CD4-positive, alpha-beta T cell treated with Interleukin-6 for 4 hours (primary cell): Measurements from ENCODE around the gene BMERB1.
A peak's percentile ranks its signal among the peaks of the same experiment; 100 is the strongest.
"Not testable (repeated sequence)": the region's sequence is repeated elsewhere in the genome, so short reads cannot be mapped to it uniquely, and the experiment has no call there.

Experiments used
- DNase-seq: peaks from one replicate; pipeline ENCODE4 v3.0.0-alpha.2; 2020; ENCODE audit warnings: mixed read lengths

The BMERB1 gene

DNA sequence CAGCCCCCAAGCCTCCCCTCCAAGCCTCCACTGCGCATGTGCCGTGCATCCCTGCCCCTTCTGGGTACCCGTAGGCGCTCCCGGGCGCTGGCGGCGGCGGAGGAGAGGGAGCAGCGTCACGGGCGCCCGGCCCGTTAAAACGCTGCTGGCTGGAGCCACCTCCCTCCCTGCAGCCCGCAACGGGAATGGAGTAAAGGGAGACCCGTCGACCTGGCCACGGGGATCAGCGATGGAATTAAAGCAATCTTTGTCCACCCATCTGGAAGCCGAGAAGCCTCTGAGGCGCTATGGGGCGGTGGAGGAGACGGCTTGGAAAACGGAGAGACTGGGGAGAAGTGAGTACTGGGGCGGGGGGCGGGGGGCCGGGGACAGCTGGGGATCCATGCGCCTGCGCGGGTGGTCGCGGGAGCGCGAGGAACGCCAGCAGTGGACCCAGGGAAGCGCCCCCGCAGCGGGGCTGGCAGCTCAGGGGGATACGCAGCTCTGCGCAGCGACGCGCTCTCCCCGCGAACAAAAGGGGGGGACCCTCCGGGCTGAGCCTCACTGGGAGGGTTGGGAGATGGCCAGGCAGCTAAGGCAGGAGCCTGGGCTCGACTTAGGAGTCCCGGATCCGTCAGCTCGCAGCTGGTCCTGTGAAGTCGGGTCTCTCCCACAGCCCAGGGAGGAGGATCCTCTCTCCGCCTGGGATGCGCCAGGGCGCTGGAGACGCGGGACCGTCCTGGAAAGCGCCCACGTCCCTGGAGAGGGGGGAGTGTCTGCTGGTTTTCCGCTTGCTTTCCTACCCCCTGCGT lies at the start of gene BMERB1:
BMERB1 (plus strand) TSS at position 164 of the 791 bp plus-strand sequence; CDS start at position 230, 66 bp downstream.
- peak; percentile 41 for DNase-seq

DNA sequence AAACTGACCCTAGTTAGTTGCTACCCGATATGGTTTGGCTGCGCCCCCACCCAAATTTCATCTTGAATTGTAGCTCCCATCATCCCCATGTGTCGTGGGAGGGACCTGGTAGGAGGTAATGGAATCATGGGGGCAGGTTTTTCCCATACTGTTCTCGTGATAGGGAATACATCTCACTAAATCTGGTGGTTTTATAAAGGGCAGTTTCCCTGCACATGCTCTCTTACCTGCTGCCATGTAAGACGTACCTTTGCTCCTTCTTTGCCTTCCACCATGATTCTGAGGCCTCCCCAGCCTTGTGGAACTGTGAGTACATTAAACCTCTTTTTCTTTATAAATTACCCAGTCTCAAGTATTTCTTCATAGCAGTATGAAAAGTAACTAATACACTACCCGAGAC lies 46.3 kb upstream of the BMERB1 start:
- DNase-seq, result not testable (repeated sequence)

DNA sequence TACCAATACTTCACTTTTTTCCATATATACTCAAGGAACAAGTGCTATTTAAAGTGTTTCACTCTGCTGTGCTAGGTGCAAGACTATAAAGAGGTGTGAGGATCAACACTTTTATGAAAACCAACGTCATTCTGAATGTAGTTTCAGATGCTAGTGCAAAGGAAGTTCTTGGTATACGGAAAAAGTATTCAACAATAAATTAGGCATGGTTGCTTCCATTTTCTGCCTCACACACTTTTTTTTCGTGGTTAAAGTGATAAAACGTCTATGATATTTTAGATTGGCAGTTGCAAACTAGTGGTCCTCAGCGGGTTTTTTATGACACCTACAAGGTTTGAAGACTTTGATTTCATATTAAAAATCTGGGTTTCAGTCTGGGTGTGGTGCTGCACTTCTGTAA lies 44.5 kb upstream of the BMERB1 start:
- not testable (repeated sequence) for DNase-seq

DNA sequence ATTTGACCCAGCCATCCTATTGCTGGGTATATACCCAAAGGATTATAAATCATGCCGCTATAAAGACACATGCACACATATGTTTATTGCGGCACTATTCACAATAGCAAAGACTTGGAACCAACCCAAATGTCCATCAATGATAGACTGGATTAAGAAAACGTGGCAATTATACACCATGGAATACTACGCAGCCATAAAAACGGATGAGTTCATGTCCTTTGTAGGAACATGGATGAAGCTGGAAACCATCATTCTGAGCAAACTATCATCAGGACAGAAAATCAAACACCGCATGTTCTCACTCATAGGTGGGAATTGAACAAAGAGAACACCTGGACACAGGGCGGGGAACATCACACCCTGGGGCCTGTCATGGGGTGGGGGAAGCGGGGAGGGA lies 41.4 kb upstream of the BMERB1 start:
- not testable (repeated sequence) for DNase-seq

DNA sequence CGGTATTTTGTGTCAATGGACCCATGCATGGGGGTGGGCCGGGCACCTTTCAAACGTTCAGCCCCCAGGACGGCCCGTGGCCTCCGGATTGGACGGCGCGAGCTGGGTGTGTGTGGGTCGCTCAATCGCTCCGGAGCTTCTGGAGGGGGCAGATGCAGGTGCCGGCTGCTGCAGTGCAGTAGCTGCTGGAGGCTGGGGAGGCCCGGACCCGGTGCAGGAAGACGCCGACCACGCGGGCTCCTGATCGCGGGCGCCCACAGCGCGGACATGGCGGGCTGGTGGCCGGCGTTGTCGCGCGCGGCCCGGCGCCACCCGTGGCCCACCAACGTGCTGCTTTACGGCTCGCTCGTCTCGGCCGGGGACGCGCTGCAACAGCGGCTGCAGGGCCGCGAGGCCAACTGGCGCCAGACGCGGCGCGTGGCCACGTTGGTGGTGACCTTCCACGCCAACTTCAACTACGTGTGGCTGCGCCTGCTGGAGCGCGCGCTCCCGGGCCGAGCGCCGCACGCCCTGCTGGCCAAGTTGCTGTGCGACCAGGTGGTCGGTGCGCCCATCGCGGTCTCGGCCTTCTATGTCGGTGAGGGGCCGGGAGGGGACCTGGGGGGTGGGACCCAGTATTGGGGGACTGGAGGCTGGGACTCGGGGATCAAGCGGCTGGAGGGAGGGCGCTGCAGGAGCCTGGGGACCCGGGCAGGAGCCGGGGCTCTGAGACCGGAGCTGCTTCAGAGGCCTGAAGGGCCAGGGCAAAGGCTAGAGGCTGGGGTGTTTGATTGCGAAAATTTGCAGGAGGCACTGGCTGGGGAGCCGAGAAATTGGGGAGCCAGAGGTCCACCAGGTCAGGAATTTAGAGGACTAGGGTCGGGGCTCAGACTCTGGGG lies 38.5 kb upstream of the BMERB1 start, which contains the start of gene MPV17L:
MPV17L (plus strand) TSS at position 124 of the 878 bp plus-strand sequence; CDS start at position 268, 144 bp downstream.
- not testable (repeated sequence) for DNase-seq

DNA sequence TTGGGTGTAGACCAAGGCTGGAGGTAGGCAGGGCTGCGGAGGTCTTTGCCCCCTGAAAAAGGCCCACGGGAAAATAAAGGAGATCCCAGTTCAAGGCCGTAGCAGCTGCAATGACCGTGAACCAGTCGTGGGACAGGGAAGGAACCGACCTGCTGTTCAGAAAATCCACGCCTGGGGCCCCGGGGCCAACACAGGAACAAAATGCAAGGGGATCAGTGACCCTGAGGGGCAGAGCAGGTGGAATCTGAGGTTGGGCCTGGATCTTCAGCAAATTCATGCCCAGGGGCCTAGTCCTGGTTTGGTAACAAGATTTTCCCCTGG lies 37.9 kb upstream of the BMERB1 start:
- not testable (repeated sequence) for DNase-seq

DNA sequence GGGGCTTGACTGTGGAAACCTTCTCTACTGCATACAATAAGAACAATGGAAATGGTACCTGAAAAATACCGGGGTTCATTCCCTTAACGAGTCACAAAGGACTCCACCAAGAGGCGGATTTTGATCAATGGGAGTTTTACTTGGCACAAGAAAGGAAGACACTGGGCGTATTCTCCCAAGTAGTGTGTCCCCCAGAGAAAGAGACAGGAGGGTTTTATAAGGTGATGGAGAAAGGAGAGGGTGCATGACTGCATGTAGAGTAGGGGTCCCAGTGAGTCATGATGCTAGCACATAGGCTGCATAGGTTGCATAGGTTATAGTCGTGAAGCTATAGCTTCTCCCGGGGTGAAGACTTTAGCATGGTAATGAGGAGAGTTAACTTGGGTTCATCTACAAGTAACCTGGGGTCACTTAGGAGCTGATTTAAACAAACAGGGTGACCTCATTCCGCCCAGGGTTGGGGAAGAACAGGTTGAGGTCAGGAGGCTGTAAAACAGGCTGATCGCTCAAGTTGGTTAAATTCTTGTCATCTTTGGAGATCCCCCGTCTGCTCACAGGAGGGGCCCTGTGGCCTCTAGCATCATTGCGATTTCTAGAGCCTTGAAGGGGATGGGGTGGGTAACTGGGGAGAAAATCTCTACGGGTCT lies 37.3 kb upstream of the BMERB1 start:
- no peak for DNase-seq

DNA sequence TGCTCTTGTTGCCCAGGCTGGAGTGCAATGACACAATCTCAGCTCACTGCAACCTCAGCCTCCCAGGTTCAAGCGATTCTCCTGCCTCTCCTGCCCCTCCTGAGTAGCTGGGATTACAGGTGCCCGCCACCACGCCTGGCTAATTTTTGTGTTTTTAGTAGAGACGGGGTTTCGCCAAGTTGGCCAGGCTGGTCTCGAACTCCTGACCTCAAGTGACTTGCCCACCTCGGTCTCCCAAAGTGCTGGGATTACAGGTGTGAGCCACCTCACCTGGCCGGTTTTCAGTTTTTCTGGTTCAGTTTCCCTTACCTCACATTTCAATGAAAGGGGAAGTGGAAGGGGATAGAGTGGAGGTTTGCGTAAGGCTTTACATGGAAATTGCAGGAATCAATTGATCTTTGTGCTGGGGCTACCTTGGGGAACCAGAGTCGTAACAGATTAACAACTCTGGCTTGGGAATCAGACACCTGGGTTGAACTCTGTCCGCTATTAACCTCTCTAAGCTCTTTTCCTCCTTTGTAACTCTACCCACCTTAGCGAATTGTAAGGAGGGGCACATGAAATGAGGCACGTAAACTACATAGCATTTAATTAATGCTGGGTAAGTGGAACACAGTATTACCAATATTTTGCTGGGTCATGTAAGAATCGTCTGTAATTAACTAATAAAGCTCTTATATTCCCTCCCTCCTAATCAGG lies 35.6 kb upstream of the BMERB1 start:
- no peak for DNase-seq

DNA sequence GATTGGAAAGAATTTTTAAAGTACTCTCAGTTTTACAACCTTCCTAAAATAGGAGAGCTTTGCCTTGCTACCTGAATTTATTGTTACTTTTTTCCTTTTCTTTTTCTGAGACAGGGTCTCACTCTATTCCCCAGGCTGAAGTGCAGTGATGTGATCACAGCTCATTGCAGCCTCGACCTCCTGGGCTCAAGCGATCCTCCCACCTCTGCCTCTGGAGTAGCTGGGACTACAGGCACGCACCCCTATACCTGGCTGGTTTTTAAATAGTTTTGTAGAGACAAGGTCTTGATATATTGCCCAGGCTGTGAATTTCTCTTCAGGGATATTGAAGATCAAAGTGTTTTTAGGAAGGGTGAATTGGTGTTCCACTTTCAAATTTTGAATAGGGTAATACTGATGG lies 35.1 kb upstream of the BMERB1 start:
- no peak for DNase-seq

DNA sequence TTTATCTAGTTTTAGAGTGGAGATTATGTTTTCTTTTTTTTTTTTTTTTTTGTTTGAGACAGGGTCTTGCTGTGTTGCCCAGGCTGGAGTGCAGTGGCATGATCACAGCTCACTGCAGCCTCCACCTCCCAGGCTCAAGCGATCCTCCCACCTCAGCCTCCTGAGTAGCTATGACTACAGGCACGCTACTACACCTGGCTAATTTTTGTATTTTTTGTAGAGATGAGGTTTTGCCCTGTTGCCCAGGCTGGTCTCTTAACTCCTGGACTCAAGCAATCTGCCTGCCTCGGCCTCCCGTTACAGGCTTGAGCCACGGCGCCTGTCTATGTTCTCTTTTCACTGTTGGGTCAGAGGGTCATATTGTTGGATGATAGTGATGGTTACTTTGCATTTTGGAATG lies 34.1 kb upstream of the BMERB1 start:
- DNase-seq, result not testable (repeated sequence)

DNA sequence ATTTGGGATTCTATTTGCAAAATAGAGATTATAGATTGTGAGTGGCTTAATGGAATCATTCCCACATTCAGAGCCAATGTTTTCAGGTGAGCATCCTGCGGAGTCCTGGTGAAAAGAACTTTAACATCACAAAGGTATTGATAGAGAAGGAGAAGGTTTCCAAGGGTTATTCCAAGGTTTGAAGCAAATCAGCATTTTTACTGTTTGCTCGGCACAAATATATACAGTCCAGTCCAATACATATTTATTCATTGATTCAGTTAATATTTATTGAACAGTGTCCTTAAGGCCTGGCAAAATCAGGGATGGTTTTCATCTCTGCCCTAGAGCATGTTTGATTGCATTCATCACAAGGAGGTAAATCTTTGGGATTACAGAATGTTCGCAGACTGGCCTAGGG lies 32.4 kb upstream of the BMERB1 start:
- no peak for DNase-seq

DNA sequence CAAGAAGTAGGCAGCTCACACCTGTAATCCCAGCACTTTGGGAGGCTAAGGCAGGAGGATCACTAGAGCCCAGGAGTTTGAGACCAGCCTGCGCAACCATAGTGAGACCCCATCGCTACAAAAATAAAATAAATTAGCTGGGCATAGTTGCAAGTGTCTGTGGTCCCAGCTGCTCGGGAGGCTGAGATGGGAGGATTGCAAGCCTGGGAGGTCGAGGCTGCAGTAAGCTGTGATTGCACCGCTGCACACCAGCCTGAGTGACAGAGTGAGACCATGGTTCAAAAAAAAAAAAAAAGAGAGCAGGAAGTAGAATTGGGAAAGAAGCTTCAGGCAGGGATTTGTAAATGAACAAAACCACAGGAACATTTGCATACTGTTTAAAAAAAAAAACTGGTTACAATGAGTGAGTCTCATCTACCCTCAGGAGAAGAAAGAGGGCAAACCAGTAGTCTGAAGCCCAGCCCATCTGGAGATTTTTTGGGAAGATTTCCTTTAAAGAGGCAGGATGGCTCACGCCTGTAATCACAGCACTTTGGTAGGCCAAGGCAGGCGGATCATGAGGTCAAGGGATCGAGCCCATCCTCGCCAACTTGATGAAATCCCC lies 30.9 kb upstream of the BMERB1 start:
- no peak for DNase-seq

DNA sequence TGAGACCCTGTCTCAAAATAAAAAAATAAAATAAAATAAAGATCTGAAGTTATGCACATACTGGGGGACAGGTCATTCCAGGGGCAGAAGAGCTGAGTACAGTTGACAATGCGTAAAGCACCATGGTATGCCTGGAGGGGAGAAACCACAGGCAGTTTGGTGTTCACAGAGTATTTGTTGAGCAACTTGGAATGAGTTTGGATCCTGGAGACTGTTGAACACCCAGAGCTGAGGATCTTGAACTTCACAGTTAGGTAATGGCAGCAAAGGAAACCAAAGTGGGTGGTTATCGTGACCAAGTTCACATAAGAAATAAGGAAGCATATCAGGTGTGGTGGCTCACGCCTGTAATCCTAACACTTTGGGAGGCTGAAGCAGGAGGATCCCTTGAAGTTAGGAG lies 30.3 kb upstream of the BMERB1 start:
- not testable (repeated sequence) for DNase-seq

DNA sequence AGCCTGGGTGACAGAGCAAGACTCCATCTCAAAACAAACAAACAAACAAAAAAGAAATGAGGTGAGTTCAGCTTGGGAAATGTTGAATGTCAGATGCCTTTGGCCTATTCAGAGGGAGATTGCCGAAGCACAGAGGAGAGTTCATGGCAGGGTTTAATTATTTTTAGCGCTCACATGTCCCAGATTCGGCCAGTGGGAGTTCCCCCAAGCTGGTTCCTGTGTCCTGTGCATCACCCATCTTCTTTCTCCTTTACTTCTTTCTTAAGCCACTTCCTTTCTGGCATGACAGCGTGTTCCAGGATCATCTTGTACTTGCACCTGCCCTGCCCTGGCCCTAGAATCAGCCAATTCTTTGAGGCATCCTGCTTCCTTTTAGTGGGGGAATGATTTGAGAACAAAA lies 29.6 kb upstream of the BMERB1 start:
- DNase-seq, result no peak

DNA sequence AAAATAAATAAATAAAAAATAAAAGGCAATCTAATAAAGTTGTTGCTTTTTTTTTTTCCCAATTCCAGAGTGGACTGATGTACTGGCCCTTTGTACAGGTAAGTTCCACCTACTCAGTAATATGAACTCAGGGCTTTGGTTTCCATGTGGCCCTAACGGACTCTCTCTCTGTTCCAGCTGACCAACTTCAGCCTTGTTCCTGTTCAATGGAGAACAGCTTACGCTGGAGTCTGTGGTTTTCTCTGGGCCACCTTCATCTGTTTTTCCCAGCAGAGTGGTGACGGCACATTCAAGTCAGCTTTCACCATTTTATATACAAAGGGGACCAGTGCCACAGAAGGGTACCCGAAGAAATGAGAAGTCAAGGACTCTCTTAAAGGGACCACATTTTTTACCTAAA lies 26.6 kb upstream of the BMERB1 start:
- DNase-seq, result not testable (repeated sequence)

DNA sequence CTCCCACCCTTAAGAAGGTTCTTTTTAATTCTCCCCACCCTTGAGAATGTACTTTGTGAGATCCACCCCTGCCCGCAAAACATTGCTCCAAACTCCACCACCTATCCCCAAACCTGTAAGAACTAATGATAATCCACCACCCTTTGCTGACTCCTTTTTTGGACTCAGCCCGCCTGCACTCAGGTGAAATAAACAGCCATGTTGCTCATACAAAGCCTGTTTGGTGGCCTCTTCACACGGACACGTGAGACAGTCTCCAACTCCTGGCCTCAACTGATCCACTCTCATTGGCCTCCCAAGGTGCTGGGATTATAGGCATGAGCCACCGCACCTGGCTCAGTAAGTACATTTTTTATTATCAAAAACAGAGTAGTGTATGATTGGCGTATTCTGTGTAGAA lies 24.9 kb upstream of the BMERB1 start:
- DNase-seq, result not testable (repeated sequence)

DNA sequence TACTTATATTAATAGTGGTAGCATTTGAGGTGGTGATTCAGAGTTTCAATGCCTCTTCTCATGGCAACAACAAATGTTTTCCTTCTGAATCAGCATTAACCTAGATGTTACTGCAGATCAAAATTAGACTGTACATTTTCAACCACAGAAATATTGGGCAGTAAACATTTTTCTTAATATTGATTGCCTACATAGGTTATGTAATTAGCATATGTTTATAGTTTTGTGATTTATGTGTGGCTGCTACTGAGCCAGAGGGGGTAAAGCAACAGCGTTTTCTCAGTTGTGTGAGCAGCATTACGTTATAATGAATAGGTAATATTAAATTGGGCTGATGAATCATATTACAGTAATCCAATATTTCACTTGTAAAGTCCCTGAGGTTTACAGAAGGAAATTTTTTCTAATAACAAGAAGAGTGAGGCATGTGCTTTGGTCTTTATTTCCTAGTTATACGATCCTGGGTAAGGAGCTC lies 18.8 kb upstream of the BMERB1 start:
- DNase-seq, result no peak

DNA sequence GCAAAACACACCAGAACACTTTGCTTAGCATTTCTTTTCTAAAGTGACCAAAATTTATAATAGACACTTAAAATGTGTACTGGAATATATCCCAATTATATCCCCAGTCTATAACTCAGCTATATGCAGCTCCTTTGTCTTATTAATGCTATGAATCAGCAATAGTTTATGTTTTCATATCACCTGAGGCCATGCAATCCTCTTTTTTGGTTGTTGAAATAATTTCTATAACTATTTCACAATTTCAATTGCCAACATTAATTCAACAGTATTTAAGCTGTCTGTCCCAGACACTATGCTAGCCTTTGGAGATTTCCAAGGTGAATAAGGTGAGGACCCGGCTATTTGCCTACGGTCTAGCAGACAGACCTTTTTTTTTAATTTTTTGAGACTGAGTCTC lies 17.2 kb upstream of the BMERB1 start:
- DNase-seq, result no peak

DNA sequence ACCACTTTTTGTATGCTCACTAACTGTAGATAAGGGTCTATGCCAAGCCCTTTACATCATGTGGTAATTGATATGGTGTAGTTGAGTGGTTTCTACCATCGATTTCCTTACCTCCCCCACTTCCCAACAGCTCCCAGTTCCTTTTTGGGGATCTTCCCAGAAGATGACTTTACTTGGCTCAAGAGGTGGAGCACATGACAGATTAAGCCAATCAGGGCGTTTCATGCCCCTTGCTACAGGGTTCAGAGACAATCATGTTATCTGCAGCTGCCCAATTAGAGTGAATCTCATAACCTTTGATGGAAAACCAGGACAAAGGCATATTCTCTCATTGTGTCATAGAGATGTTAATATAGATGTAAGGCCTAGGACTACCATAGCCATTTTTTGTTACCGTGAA lies 16.2 kb upstream of the BMERB1 start:
- DNase-seq, result no peak

DNA sequence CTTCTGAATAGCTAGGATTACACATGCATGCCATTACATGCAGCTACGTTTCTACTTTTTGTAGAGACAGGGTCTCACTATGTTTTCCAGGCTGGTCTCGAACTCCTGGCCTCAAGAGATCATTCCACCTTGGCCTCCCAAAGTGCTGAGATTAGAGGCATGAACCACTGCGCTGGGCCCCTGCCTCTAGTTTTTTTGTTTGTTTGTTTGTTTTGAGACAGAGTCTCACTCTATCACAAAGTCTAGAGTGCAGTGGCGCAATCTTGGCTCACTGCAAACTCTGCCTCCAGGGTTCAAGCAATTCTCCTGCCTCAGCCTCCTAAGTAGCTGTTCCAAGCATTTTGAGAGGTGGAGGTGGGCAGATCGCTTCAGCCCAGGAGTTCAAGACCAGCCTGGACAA lies 12.7 kb upstream of the BMERB1 start:
- not testable (repeated sequence) for DNase-seq

DNA sequence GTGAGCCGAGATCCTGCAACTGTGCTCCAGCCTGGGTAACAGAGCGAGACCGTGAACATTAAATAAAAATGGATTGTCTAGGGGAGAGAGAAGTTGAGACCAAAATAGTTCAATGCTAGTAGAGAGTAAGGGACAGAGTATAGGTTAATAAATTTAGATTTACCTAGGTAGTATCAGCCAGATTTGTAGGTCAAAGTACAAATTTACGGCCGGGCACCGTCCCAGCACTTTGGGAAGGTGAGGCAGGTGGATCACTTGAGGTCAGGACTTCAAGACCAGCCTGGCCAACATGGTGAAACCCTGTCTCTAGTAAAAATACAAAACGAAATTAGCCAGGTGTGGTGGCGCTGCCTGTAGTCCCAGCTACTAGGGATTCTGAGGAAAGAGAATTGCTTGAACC lies 12.2 kb upstream of the BMERB1 start:
- no peak for DNase-seq

DNA sequence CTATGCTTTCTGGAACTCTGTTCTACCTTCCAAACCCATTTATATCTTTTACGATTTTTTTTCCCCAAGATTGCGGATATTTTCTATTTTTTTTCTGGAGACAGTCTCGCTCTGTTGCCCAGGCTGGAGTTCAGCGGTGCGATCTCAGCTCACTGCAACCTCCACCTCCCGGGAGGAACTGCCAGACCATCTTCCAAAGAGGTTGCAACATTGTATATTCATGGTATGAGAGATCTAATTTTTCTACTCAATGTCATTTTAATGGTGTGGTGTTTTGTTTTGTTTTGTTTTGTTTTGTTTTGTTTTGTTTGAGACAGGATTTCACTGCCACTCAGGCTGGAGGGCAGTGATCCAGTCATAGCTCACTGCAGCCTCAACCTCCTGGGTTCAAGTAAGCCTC lies 8.5 kb upstream of the BMERB1 start:
- DNase-seq, result no peak
